ENCODE data around the gene FCHSD2. TPM values are rescaled to one million over a fixed set of nuclear protein-coding genes. Genes with fewer than 3 reads are reported as not detected.
"Not testable (repeated sequence)": the region's sequence is repeated elsewhere in the genome, so short reads cannot be mapped to it uniquely, and the experiment has no call there.

Gene FCHSD2
- total RNA-seq, 1 donor from 2014 or later: 16.3 TPM

DNA sequence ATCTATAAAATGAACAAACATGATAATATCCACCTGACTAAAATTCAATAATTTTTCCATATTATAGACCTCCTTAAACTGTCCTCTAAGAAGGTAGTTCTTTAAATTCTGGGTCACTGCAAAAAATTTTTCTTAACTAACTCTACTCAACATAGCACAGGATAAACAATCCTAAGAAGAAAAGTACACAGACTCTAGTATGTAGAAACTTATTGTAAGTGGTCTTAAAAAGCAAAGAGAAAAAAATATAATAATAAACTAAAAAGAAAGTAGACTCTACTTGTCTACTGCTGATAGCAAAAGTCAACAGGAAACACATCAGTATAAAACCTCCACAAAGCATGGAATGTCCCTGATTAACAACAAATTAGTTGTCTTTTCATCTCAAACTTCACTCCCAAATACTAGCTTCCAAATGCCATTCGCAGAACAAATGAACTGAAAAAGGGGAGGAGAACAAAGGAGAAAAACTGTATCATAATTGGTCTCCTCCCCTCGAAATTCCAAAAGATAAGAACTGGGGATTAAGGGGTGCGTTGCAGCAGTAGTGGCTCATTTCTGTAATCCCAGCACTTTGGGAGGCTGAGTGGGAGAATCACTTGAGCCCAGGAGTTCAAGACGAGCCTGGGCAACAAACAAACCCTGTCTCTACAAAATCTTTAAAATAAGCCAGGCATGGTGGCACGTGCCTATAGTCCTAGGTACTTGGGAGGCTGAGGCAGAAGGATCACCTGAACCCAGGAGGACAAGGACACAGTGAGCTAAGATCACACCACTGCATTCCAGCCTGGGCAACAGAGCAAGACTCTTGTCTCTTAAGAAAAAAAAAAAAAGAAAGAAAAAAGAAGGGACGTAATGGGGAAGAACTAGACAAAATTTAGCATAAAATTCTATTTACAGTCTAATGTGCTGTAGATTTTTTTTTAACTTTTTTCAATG is 6.5 kb downstream of the FCHSD2 start:
- no peaks in the 10 kb centered on the region for H3K27me3 ChIP-seq
- TF ChIP-seq CTCF (IDR thresholded peaks at IDR 0.05): no peak
- intact Hi-C loops (cut with DNase I): no loop called here
- peaks cover 0 to 41% of the 10 kb centered on the region in 2 donors for H3K36me3 ChIP-seq
- H3K27ac ChIP-seq: no peak overlapping the region
- H3K9me3 ChIP-seq: no peaks in the 10 kb centered on the region
- H3K4me1 ChIP-seq: peaks cover 0 to 28% of the 10 kb centered on the region in 2 donors
- no peak overlapping the region for H3K4me3 ChIP-seq
- DNase-seq (ENCODE audit: low spot score in 2 of 2): no peak

DNA sequence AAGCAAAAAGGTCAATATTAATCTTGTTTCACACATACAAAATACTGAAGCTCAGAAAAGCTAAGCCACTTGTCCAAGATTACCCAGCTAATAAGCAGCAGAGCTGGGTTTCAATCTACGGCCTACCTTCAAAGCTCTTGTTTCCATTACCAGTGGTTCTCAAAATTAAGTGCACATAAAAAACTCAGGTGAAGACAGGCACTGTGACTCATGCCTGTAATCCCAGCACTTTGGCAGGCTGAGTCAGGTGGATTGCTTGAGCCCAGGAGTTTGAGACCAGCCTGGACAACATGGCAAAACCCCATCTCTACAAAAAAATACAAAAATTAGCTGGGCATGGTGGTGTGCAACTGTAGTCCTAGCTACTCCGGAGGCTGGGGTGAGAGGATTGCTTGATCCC is 9.8 kb downstream of the FCHSD2 start:
- DNase-seq (ENCODE audit: low spot score in 2 of 2); H3K9me3 ChIP-seq; intact Hi-C loops (cut with DNase I); H3K27ac ChIP-seq; H3K4me3 ChIP-seq; H3K27me3 ChIP-seq: not testable (repeated sequence)
- peaks cover 0 to 56% of the 10 kb centered on the region in 2 donors for H3K36me3 ChIP-seq
- H3K4me1 ChIP-seq: peaks cover 0 to 15% of the 10 kb centered on the region in 2 donors

DNA sequence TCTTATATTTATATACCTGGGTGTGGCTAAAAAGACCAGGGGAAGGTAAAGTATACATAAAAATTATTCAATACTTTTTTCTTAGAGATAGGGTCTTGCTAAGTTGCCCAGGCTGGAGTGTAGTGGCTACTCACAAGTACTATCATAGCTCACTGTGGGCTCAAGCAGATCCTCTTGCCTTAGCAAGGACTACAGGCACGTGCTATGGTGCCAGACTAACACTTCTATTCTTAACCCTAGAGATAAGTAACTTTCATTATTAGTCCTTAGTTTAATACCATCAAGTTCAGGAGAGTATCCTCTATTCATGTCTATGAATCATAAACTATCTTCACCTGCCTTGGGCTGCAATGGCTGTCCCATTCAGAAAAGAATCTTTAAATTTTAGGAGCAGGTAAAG is 11.9 kb downstream of the FCHSD2 start:
- no peak for TF ChIP-seq CTCF (IDR thresholded peaks at IDR 0.05)
- intact Hi-C loops (cut with DNase I): no loop called here
- no peaks in the 10 kb centered on the region for H3K27me3 ChIP-seq
- DNase-seq (ENCODE audit: low spot score in 2 of 2): no peak
- peaks cover 0 to 50% of the 10 kb centered on the region in 2 donors for H3K36me3 ChIP-seq
- no peak overlapping the region for H3K27ac ChIP-seq
- peaks cover 0 to 9% of the 10 kb centered on the region in 2 donors for H3K4me1 ChIP-seq
- no peak overlapping the region for H3K4me3 ChIP-seq
- no peaks in the 10 kb centered on the region for H3K9me3 ChIP-seq

GRCh38 chr11:73129198-73129597 is 12.9 kb downstream of the FCHSD2 start:
- Histone ChIP-seq H3K27ac (no peak overlapping the region), H3K36me3 (peaks cover 0 to 57% of the 10 kb centered on the region in 2 donors), H3K4me1 (peaks cover 0 to 9% of the 10 kb centered on the region in 2 donors), H3K9me3 (peaks cover 0 to 5% of the 10 kb centered on the region in 2 donors), H3K4me3 (no peak overlapping the region), H3K27me3 (no peaks in the 10 kb centered on the region)
- intact Hi-C loops (cut with DNase I): no loop called here
- DNase-seq (ENCODE audit: low spot score in 2 of 2): no peak
- TF ChIP-seq CTCF (IDR thresholded peaks at IDR 0.05): no peak

DNA sequence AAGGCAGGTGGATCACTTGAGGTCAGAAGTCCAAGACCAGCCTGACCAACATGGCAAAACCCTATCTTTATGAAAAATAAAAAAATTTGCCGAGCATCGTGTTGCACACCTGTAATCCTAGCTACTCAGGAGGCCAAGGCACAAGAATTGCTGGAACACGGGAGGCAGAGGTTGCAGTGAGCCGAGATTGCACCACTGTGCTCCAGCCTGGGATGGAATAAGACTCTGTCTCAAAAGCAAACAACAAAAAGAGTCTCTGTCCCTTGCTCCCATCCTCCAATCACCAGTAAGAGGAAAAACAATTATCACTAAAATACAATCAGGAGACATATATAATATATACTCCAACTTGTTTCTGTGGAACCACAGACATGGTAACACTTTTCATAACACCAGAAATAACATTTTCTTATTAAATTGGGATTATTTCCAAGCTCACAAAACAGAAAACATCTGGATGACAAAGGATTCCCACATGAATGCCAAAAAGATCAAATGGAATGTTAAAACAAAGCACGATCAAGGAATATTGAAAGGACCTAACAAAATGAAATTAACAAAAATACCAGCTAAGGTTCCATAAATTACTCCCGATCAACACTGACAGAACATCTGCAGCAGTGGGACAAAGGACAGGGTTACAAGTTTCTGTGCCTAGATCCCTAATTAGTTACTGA is 15.2 kb downstream of the FCHSD2 start:
- Histone ChIP-seq H3K36me3 (peaks cover 3 to 50% of the 10 kb centered on the region in 2 donors), H3K9me3 (peaks cover 0 to 5% of the 10 kb centered on the region in 2 donors), H3K4me3 (no peak overlapping the region), H3K27me3 (no peaks in the 10 kb centered on the region), H3K27ac (peak overlapping the region in 1 of 2 donors; percentile 1), H3K4me1 (peaks cover 0 to 7% of the 10 kb centered on the region in 2 donors)
- intact Hi-C loops (cut with DNase I): no loop called here
- DNase-seq (ENCODE audit: low spot score in 2 of 2): no peak
- TF ChIP-seq CTCF (IDR thresholded peaks at IDR 0.05): no peak

GRCh38 chr11:73124800-73125199 is 17.3 kb downstream of the FCHSD2 start:
- intact Hi-C loops (cut with DNase I): no loop called here
- peaks cover 0 to 5% of the 10 kb centered on the region in 2 donors for H3K9me3 ChIP-seq
- H3K4me3 ChIP-seq: no peak overlapping the region
- H3K4me1 ChIP-seq: peaks cover 0 to 7% of the 10 kb centered on the region in 2 donors
- no peak overlapping the region for H3K27ac ChIP-seq
- no peak for TF ChIP-seq CTCF (IDR thresholded peaks at IDR 0.05)
- no peaks in the 10 kb centered on the region for H3K27me3 ChIP-seq
- H3K36me3 ChIP-seq: peaks cover 3 to 33% of the 10 kb centered on the region in 2 donors
- no peak for DNase-seq (ENCODE audit: low spot score in 2 of 2)

- H3K9me3 ChIP-seq; H3K4me1 ChIP-seq; H3K27me3 ChIP-seq; DNase-seq (ENCODE audit: low spot score in 2 of 2); intact Hi-C loops (cut with DNase I); H3K27ac ChIP-seq; H3K4me3 ChIP-seq: not testable (repeated sequence)
- peaks cover 3 to 29% of the 10 kb centered on the region in 2 donors for H3K36me3 ChIP-seq
Measured at GRCh38 chr11:73123892-73124291, 18.2 kb downstream of the FCHSD2 start.
